Raji (cell line): ENCODE data around the gene OR2B3.

ENCODE experiments used
- POLR2A ChIP-seq: IDR thresholded peaks from 2 replicates; pipeline ENCODE4 v1.6.1; 2011; ENCODE audit warnings: low read depth, low read length, control low read depth; ENCODE audit not compliant: insufficient read depth

Gene OR2B3

GRCh38 chr6:29087213-29087612, at the start of gene OR2B3:
OR2B3 (minus strand) TSS chr6:29087313; CDS start chr6:29087248, 65 bp downstream.
- no peak for TF ChIP-seq POLR2A

- TF ChIP-seq POLR2A: no peak
These were observed 44.6 kb upstream of the OR2B3 start for GRCh38 chr6:29131691-29132090.

GRCh38 chr6:29130644-29131043, 43.5 kb upstream of the OR2B3 start:
- TF ChIP-seq POLR2A: no peak

GRCh38 chr6:29129326-29130012, 42.4 kb upstream of the OR2B3 start:
- TF ChIP-seq POLR2A: no peak

GRCh38 chr6:29112135-29112534, 25.0 kb upstream of the OR2B3 start:
- no peak for TF ChIP-seq POLR2A

GRCh38 chr6:29107758-29108157, 20.6 kb upstream of the OR2B3 start, which contains the start of gene OR2J3:
OR2J3 (plus strand) TSS chr6:29108058; CDS start chr6:29111891, 3,833 bp downstream.
- TF ChIP-seq POLR2A: no peak

- no peak for TF ChIP-seq POLR2A
These were observed 12.1 kb upstream of the OR2B3 start, which contains the start of gene OR2J1 for GRCh38 chr6:29099190-29099589. OR2J1 (plus strand) TSS chr6:29099490; CDS start chr6:29100943, 1,453 bp downstream.

- TF ChIP-seq POLR2A: no peak
These were observed 10.7 kb upstream of the OR2B3 start for GRCh38 chr6:29097803-29098202.

- TF ChIP-seq POLR2A: no peak
These were observed 5.8 kb upstream of the OR2B3 start for GRCh38 chr6:29092957-29093356.

- TF ChIP-seq POLR2A: no peak
These were observed 4.7 kb downstream of the OR2B3 start for GRCh38 chr6:29082457-29082856.

- no peak for TF ChIP-seq POLR2A
These were observed 5.8 kb downstream of the OR2B3 start for GRCh38 chr6:29081312-29081711.

GRCh38 chr6:29079203-29079602, 7.9 kb downstream of the OR2B3 start:
- TF ChIP-seq POLR2A: no peak

- TF ChIP-seq POLR2A: no peak
These were observed 15.0 kb downstream of the OR2B3 start for GRCh38 chr6:29071831-29072723.

GRCh38 chr6:29051680-29052079, 35.4 kb downstream of the OR2B3 start:
- TF ChIP-seq POLR2A: no peak

GRCh38 chr6:29045075-29045474, 42.0 kb downstream of the OR2B3 start, which contains the start of gene OR2W1:
OR2W1 (minus strand) TSS chr6:29045175; CDS start chr6:29045175, 0 bp downstream.
- TF ChIP-seq POLR2A: no peak
